Endothelial cell of umbilical vein (primary cell): ENCODE data around the gene NT5C1B. TPM values are rescaled to one million over a fixed set of nuclear protein-coding genes. Genes with fewer than 3 reads are reported as not detected.

Experiments
- BruUV-seq: library from RNA; stranded (reverse); fragments of 400-500 nt; replicated peaks from 2 replicates; lab custom pipeline; 2021; lab: Mats Ljungman, UMichigan
- CTCF ChIA-PET: fragments of 300-600, 350-600 bp; sonication (Branson Sonifier 250); formaldehyde crosslinking; loops from one replicate; lab custom pipeline; 2021; ENCODE audit warnings: antibody characterized with exemption, inconsistent platforms; lab: Charles Lee
- POLR2A ChIA-PET: fragments of 300-600, 350-600 bp; sonication (Branson Sonifier 250); formaldehyde crosslinking; loops from one replicate; lab custom pipeline; 2021; ENCODE audit warnings: antibody characterized with exemption, inconsistent platforms; lab: Charles Lee
- DNase-seq: peaks from one replicate; pipeline ENCODE4 v3.0.0-alpha.2; 2011; ENCODE audit warnings: low read depth, low spot score
- FAIRE-seq: peaks from 2 replicates; lab custom pipeline; 2011; peaks lifted over from hg19 to GRCh38; lab: Jason Lieb, UNC
- H2AFZ ChIP-seq: 2 replicates; pipeline ENCODE4 v1.6.0; 2012; ENCODE audit warnings: low read depth, low read length, control low read depth, inconsistent platforms
- H3K27ac ChIP-seq: 2 replicates; pipeline ENCODE4 v1.5.1; 2011; ENCODE audit warnings: low read depth, mild to moderate bottlenecking, control low read depth, low read length, moderate library complexity; ENCODE audit not compliant: insufficient read depth
- H3K27me3 ChIP-seq, 2 experiments: 2 replicates each; pipeline versions ENCODE4 v1.6.0 to v1.6.1; 2011; ENCODE audit warnings: low read length in 2 of 2, mixed read lengths in 1 of 2; ENCODE audit not compliant: control insufficient read depth in 2 of 2, insufficient read depth in 2 of 2
- H3K36me3 ChIP-seq, 2 experiments: 2 replicates in 1 of 2; 3 replicates in 1 of 2; pipeline ENCODE4 v1.5.1; 2011; ENCODE audit warnings: low read length in 2 of 2, mild to moderate bottlenecking in 1 of 2, moderate library complexity in 1 of 2; ENCODE audit not compliant: control insufficient read depth in 2 of 2, insufficient read depth in 2 of 2; ENCODE audit errors: extremely low read depth in 1 of 2
- H3K4me1 ChIP-seq: 3 replicates; pipeline ENCODE4 v1.5.1; 2011; ENCODE audit warnings: mild to moderate bottlenecking, low read length; ENCODE audit not compliant: control insufficient read depth, insufficient read depth; ENCODE audit errors: extremely low read depth
- H3K4me2 ChIP-seq: 2 replicates; pipeline ENCODE4 v1.6.1; 2011; ENCODE audit warnings: low read length, control low read depth, mixed read lengths; ENCODE audit not compliant: insufficient read depth
- H3K4me3 ChIP-seq, 3 experiments: fragments of 200-600 bp in 1 of 3; sonication (generic), shearing (Covaris generic) in 1 of 3; replicated peaks in 1 of 3; 2 replicates each; pipeline ENCODE4 v1.5.1; 2011 to 2016; ENCODE audit warnings: control low read depth in 3 of 3, low read length in 3 of 3, mild to moderate bottlenecking in 2 of 3, inconsistent platforms in 1 of 3, low read depth in 1 of 3, moderate library complexity in 1 of 3; ENCODE audit not compliant: insufficient read depth in 1 of 3
- H3K79me2 ChIP-seq: 2 replicates; pipeline ENCODE4 v1.6.0; 2012; ENCODE audit warnings: low read length, inconsistent platforms; ENCODE audit not compliant: control insufficient read depth, insufficient read depth
- H3K9ac ChIP-seq: replicated peaks from 2 replicates; pipeline ENCODE3; 2011; ENCODE audit warnings: low read length, control low read depth; ENCODE audit not compliant: insufficient read depth; ENCODE audit errors: extremely low read depth
- H3K9me1 ChIP-seq: replicated peaks from 3 replicates; pipeline ENCODE4 v1.6.0; 2011; ENCODE audit warnings: mild to moderate bottlenecking, low read length; ENCODE audit not compliant: control insufficient read depth, insufficient read depth; ENCODE audit errors: extremely low read depth
- H3K9me3 ChIP-seq: replicated peaks from 2 replicates; pipeline ENCODE4 v1.5.1; 2012; ENCODE audit warnings: low read length, inconsistent platforms; ENCODE audit not compliant: control insufficient read depth, insufficient read depth
- H4K20me1 ChIP-seq: replicated peaks from 2 replicates; pipeline ENCODE3; 2011; ENCODE audit warnings: mild to moderate bottlenecking, low read length; ENCODE audit not compliant: control insufficient read depth, insufficient read depth; ENCODE audit errors: extremely low read depth
- CTCF ChIP-seq, 2 donors: IDR thresholded peaks; 1 replicate in 1 of 2; 2 replicates in 1 of 2; pipeline ENCODE4 v1.5.1; 2011; ENCODE audit warnings: low read length in 2 of 2, mild to moderate bottlenecking in 2 of 2, moderate library complexity in 2 of 2, control low read depth in 1 of 2, inconsistent platforms in 1 of 2, low read depth in 1 of 2; ENCODE audit not compliant: insufficient read depth in 1 of 2; ENCODE audit errors: extremely low read depth in 1 of 2
- EZH2 ChIP-seq: IDR thresholded peaks from 2 replicates; pipeline ENCODE4 v1.6.1; 2012; ENCODE audit warnings: borderline replicate concordance, low read depth, mild to moderate bottlenecking, moderate library complexity, low read length, inconsistent platforms; ENCODE audit not compliant: severe bottlenecking
- FOS ChIP-seq: IDR thresholded peaks from 2 replicates; pipeline ENCODE4 v1.6.1; 2011; ENCODE audit warnings: mild to moderate bottlenecking, low read length, moderate library complexity, borderline replicate concordance; ENCODE audit not compliant: insufficient read depth
- GATA2 ChIP-seq: IDR thresholded peaks from 2 replicates; pipeline ENCODE4 v1.7.0; 2011; ENCODE audit warnings: low read depth, mild to moderate bottlenecking, moderate library complexity, mixed read lengths, low read length; ENCODE audit not compliant: insufficient read length, insufficient read depth
- JUN ChIP-seq: IDR thresholded peaks from 2 replicates; pipeline ENCODE4 v1.6.1; 2011; ENCODE audit warnings: borderline replicate concordance, low read depth; ENCODE audit not compliant: insufficient read length, insufficient read depth
- MAX ChIP-seq: IDR thresholded peaks from 2 replicates; pipeline ENCODE4 v1.6.1; 2011; ENCODE audit not compliant: insufficient read depth, insufficient read length
- MYC ChIP-seq: IDR thresholded peaks from one replicate; pipeline ENCODE4 v1.6.1; 2011; ENCODE audit warnings: mild to moderate bottlenecking, low read depth, low read length
- POLR2A ChIP-seq: IDR thresholded peaks from 2 replicates; pipeline ENCODE4 v1.6.1; 2012; ENCODE audit warnings: low read depth, mild to moderate bottlenecking, control low read depth, low read length
- POLR2AphosphoS5 ChIP-seq: IDR thresholded peaks from 2 replicates; pipeline ENCODE4 v1.6.1; 2012; ENCODE audit warnings: low read depth, mild to moderate bottlenecking, control low read depth, low read length, moderate library complexity; ENCODE audit not compliant: insufficient read depth
- dilution Hi-C: fragments of 300-500 bp; cut with MboI; formaldehyde crosslinking; loops from one replicate; pipeline ENCODE4 v1.15.0; 2019; ENCODE audit warnings: low sequenced_read_pairs; ENCODE audit not compliant: extremely low pct_ligation_motif_present
- intact Hi-C: fragments of 100-400 bp; cut with micrococcal nuclease; formaldehyde crosslinking; loops from one replicate; pipeline ENCODE4 v1.10.0; 2022
- polyA plus RNA-seq, 4 experiments: library from polyadenylated mRNA; depleted of rRNA in 3 of 4; stranded (reverse) in 3 of 4; unstranded in 1 of 4; fragments of >200 nt; gene quantifications; 2 replicates each; pipeline versions ENCODE4 v1.2.1 to v1.2.3, GENCODE V29; 2011 to 2012; ENCODE audit warnings: missing spikeins in 1 of 4
- total RNA-seq: library from RNA; stranded (reverse); gene quantifications from 2 replicates; pipeline ENCODE4 v1.2.3, GENCODE V29; 2021

The NT5C1B gene
- total and polyA plus RNA-seq, 2 donors (not counting 3 experiments of a cell fraction or from before 2014, with no cell fraction given): not detected

- Histone ChIP-seq H3K9me1 (no peaks in the 10 kb centered on the region), H2AFZ (no peak overlapping the region), H3K27ac (no peak overlapping the region), H3K79me2 (no peaks in the 10 kb centered on the region), H3K36me3 (no peaks in the 10 kb centered on the region), H3K27me3 (no peaks in the 10 kb centered on the region), H3K4me2 (no peak overlapping the region), H3K4me1 (peaks cover 10% of the 10 kb centered on the region), H3K4me3 (no peak overlapping the region), H3K9ac (no peak overlapping the region), H4K20me1 (no peaks in the 10 kb centered on the region), H3K9me3 (no peaks in the 10 kb centered on the region)
- dilution Hi-C loops: no loop called here
- no peak for DNase-seq
- ChIA-PET POLR2A (no interaction called here), CTCF (interaction anchor here (0.7 to 1.1 kb wide), 4 partner anchors 11 to 15 kb away, joined by 3 to 4 read pairs (median 4); partner anchors contain the start of gene RDH14)
- intact Hi-C loops: no loop called here
- FAIRE-seq: no peak
- BruUV-seq: no TSS peak
- TF ChIP-seq JUN (no peak), MYC (no peak), MAX (no peak), CTCF (IDR thresholded peaks at IDR 0.05; ENCODE audit: extremely low read depth in 1 of 2, insufficient read depth in 1 of 2, low read depth in 1 of 2, low read length in 2 of 2) (no peak), EZH2 (no peak), POLR2AphosphoS5 (no peak), POLR2A (no peak), GATA2 (no peak), FOS (no peak)
Measured at GRCh38 chr2:18546567-18546966, 42.8 kb downstream of the NT5C1B start.
